ENCODE data around the gene TTN.

Gene TTN

DNA sequence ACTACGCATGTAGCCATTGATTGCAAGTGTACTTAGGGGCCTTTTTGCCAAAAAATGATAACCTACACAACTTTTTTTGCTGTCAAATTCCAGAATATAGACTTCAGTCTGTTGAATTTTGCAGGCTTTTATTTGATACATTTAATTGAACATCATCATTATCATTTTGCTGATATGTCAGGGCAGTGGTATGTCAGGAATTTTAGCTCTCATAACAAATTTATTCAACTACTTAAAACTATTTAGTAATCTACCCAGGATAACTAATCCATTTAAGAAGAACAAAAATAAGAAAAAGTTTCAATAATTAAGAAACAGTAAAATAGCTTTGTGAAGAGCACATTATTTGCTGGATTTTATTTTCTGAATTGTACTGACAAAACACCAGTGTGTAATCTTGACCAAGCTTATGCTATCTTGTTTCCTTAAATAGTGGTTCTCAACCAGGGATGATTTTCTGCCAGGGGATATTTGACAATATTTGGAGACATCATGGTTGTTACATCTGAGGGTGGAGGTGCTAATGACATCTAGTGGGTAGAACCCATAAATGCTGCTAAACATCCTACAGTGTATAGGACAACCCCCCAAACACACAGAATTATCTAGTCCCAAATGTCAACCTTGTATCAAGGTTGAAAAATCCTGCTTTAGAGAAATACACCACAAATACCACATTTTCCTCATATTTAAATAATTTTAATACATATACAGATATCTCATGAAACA lies 12.1 kb upstream of the TTN start:
- no peak overlapping the region for H3K4me3 ChIP-seq (ENCODE audit: low read depth, low read length)

GRCh38 chr2:178811901-178812300 lies 4.7 kb upstream of the TTN start:
- H3K4me3 ChIP-seq (ENCODE audit: low read depth, low read length) = no peak overlapping the region

GRCh38 chr2:178811045-178811444 lies 3.8 kb upstream of the TTN start:
- no peak overlapping the region for H3K4me3 ChIP-seq (ENCODE audit: low read depth, low read length)

- no peak overlapping the region for H3K4me3 ChIP-seq (ENCODE audit: low read depth, low read length)
Measured at GRCh38 chr2:178810422-178810821, 3.2 kb upstream of the TTN start.

GRCh38 chr2:178806543-178806942 lies 680 bp downstream of the TTN start:
- no peak overlapping the region for H3K4me3 ChIP-seq (ENCODE audit: low read depth, low read length)

DNA sequence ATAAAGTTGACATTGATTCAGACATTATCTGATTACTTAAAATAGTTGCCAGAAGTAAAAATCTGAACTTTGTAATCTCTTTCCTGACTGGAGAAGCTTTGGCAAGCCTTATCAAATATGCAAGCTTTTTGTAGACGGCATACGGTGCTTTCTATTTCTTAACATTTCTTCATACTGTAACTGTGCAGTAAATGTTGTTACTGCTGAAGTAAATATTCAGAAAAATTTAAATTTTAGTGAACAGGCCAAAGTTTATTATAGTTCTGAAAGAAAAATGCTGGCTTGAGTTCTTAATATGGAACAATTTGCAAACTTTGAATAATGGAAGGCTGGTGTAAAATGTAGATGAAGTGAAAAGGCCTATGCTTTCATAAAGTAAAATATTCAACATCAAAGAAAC lies 1.8 kb downstream of the TTN start:
- H3K4me3 ChIP-seq (ENCODE audit: low read depth, low read length) = no peak overlapping the region

DNA sequence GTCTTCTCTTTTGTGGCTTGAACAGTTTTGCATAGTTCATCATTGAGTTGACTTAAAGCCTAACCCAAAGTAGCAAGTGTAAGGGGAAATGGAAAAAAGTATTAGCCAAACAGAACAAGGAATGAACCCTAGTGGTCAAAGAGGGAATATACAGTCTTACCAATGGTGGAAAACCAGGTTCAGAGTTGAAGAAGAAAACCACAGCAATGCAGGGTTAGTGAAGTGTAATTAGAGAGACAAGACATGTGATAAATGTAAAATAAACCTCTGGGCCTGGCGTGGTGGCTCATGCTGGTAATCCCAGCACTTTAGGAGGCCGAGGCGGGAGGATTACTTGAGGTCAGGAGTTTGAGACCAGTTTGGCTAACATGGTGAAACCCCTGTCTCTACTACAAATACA lies 2.4 kb downstream of the TTN start:
- H3K4me3 ChIP-seq (ENCODE audit: low read depth, low read length) = no peak overlapping the region

DNA sequence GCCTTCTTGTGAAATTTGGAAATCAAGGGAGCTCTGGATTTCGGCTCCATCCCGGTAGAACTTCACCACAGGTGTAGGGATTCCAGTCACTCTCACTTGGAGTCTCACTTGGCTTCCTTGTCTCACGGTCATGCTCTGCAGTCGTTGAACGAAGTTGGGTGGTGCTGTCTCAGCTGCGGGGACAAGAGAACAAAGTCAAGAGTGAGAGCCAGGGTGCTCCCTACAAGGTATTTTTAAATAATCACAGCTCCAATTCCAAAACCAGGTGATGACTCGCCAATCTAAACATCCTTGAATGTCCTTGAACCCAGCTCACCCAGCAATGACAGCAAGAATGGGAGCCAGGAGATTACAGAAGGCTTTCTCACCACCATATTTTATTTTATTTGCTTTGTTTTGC lies 6.7 kb downstream of the TTN start:
- no peak overlapping the region for H3K4me3 ChIP-seq (ENCODE audit: low read depth, low read length)

DNA sequence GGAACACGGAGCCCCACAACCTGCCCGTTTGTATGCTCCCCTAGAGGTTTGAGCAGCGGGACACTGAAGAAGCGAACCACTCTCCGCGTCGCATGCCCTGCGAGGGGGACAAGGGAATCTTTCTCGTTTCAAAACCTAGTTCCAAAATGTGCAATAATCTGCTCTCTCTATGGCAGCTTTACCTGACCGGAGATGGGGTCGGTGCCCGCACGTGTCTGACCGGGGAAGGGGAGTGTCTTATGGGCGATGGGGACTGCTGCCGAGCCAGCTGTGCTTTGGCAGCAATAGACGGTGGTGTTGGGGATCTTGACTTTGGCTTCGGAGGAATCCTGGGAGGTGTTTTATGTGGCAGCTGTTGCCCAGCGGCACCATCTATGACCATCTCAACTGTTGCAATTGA lies 7.9 kb downstream of the TTN start:
- no peak overlapping the region for H3K4me3 ChIP-seq (ENCODE audit: low read depth, low read length)

DNA sequence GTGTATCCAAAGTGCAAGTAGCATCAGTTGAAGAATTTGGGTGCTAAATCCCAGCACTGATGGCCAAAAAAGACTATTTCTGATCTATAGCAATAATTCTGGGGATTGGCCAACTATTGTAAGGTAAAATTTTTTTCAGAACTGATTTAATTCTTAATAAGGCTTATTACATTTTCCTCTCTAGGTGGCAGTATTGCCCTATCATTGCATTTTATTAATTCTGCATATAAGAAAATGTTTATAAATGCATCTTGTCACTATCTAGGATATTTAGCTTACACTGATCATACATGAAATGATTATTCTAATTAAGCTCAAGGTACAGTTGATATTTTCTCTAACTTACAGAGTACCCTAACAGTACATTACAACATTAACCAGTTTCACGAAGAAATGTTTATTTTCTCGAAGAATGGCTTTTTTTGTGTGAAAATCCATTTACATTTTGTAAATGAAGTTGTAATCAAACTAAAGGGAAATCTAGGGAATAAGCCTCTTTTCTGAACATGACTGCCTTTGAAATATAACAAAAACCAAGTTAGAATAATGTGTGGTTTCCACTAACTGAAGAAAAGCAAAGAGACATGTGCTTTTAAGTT lies 11.0 kb downstream of the TTN start:
- no peak overlapping the region for H3K4me3 ChIP-seq (ENCODE audit: low read depth, low read length)

DNA sequence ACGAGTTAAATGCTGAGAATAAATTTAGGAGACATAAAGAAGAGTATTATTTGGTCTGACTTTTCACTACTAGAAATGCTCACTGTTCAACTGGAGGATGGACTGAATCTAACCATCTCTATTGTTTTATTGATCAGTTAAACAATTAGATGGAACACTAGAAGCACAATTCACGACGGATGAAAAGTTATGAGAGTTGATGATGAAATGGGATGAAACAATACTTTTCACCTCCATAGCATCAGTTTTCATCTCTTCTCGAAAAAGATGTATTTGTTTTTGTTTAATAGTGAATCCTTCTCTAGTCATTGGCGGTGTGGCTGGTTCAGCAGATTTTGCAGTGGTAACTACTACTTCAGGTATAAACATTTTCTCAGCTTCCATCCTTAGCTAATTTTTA lies 19.3 kb downstream of the TTN start:
- no peak overlapping the region for H3K4me3 ChIP-seq (ENCODE audit: low read depth, low read length)

- no peak overlapping the region for H3K4me3 ChIP-seq (ENCODE audit: low read depth, low read length)
Measured at GRCh38 chr2:178787155-178787554, 20.1 kb downstream of the TTN start.

GRCh38 chr2:178783889-178784288 lies 23.3 kb downstream of the TTN start:
- H3K4me3 ChIP-seq (ENCODE audit: low read depth, low read length) = no peak overlapping the region

- H3K4me3 ChIP-seq (ENCODE audit: low read depth, low read length) = no peak overlapping the region
Measured at GRCh38 chr2:178782236-178782635, 25.0 kb downstream of the TTN start.

- H3K4me3 ChIP-seq (ENCODE audit: low read depth, low read length) = no peak overlapping the region
Measured at GRCh38 chr2:178777577-178777976, 29.6 kb downstream of the TTN start.

DNA sequence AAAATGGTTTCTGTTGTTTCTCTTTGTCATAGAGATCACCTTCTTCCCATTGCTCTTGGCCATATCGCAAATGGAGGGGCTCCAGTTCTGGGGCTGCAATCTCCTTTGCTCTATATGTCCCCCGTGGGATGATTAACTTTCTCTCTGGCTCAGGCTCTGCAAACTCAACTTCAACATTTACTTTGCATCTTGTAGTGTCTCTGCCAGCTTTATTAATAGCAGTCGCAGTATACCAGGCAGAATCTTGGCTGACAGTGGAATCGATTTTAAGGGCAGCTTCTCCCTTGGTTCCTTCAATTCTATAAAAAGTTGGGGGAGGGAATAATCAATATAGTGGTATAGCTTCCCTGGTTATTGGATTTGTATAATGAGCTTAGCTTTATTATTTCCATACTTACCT lies 30.5 kb downstream of the TTN start:
- H3K4me3 ChIP-seq (ENCODE audit: low read depth, low read length) = no peak overlapping the region

- no peak overlapping the region for H3K4me3 ChIP-seq (ENCODE audit: low read depth, low read length)
Measured at GRCh38 chr2:178775975-178776374, 31.2 kb downstream of the TTN start.

DNA sequence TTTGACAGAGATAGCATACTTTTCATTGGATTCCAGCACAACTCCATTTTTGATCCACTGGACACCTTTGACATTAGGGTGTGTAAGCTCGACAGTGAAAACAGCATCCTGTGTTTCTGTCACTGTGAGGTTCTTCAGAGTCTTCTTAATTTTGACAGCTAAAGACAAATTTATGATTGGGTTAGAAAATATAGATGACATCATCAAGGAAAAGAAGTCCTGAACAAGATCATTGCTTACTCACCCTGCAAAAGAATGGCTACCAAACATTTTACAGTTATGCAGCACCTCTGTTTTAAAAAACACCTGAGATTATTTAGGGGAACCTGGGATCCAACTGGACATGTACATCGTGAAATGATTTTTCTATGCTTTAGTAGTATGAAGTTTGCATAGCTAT lies 36.7 kb downstream of the TTN start:
- no peak overlapping the region for H3K4me3 ChIP-seq (ENCODE audit: low read depth, low read length)

GRCh38 chr2:178767094-178768060 lies 39.8 kb downstream of the TTN start:
- no peak overlapping the region for H3K4me3 ChIP-seq (ENCODE audit: low read depth, low read length)

DNA sequence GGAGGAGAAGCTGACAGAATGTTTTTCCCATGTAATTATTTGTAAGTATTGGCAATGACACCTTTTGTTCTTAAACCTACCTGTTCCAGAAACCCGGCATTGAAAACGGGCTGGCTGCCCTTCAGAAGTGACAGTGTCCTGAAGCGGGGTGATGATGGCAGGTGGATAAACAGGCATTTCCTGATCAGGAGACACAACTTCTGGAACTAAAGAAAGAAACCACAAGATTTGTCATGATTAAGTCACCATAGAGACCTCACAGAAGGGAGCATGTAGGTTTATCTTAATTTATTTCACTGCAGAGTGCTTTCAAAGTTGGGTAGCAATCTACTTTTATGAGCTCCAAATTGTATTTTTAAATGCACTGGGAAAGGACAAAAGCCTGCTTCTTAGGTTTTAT lies 43.1 kb downstream of the TTN start:
- H3K4me3 ChIP-seq (ENCODE audit: low read depth, low read length) = no peak overlapping the region

DNA sequence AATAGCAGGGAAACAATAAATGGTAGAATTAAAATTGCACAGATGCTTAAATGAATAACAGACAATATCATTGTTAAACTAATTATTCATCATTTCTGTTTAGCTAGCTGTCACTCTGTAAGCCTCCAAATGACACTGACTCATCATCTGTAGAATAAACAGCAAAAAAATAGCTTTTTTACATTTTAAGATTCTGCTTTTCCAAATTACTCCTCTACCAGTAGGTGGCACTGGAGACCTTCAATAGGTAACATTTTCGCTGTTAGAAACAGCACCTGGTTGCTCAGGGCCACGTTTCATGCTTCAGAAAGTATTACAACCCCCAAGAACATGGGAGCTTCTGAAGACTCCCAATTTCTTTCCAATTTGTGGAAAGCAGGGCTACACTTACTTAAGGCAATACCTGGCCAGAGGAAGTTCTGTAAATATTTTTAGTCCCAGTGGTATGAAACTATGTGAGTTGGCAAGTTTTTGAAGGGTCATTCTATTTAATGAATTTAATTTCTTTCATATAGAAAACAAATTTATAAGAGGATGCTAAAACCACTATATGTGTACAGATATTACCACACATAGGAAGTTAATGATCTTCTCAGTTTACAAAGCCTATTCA lies 45.4 kb downstream of the TTN start:
- no peak overlapping the region for H3K4me3 ChIP-seq (ENCODE audit: low read depth, low read length)
